Measurements from ENCODE around the gene KCNB1. TPM values are rescaled to one million over a fixed set of nuclear protein-coding genes. Genes with fewer than 3 reads are reported as not detected.

Gene KCNB1
- total and polyA plus RNA-seq, 4 donors, result under 0.01 to 3.4 (median 1.4) TPM

DNA sequence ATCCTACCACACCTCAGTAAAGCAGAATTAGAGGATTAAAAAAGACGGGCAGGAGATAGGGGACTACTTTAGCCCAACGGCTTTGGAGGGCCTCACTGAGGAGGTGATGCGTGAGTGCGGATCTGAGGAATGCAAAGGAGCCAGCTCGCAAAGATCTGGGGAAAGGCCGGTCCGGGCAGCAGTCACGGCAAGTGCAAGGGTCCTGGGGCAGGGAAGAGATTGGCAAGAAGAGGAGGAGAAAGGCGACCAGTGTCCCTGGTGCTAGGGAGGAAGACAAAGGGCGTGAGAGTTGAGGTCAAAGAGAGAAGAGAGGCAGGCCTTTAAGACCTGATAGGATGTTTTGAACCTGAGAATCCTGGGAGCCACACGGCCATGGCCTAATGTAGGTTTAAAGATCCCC, 86.8 kb downstream of the KCNB1 start (continued):
- TF ChIP-seq, protein P1, sequence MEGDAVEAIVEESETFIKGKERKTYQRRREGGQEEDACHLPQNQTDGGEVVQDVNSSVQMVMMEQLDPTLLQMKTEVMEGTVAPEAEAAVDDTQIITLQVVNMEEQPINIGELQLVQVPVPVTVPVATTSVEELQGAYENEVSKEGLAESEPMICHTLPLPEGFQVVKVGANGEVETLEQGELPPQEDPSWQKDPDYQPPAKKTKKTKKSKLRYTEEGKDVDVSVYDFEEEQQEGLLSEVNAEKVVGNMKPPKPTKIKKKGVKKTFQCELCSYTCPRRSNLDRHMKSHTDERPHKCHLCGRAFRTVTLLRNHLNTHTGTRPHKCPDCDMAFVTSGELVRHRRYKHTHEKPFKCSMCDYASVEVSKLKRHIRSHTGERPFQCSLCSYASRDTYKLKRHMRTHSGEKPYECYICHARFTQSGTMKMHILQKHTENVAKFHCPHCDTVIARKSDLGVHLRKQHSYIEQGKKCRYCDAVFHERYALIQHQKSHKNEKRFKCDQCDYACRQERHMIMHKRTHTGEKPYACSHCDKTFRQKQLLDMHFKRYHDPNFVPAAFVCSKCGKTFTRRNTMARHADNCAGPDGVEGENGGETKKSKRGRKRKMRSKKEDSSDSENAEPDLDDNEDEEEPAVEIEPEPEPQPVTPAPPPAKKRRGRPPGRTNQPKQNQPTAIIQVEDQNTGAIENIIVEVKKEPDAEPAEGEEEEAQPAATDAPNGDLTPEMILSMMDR (IDR thresholded peaks at IDR 0.05; ENCODE audit: low read depth, low read length, missing input control), result no peak
- no peak for TF ChIP-seq TAF1 (conservative IDR thresholded peaks at IDR 0.05)
- TF ChIP-seq HNF4G (IDR thresholded peaks at IDR 0.05), result no peak
- TF ChIP-seq, protein P2, sequence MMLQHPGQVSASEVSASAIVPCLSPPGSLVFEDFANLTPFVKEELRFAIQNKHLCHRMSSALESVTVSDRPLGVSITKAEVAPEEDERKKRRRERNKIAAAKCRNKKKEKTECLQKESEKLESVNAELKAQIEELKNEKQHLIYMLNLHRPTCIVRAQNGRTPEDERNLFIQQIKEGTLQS (IDR thresholded peaks at IDR 0.05), result no peak
- no peak for TF ChIP-seq FOXA2 (IDR thresholded peaks at IDR 0.05)

DNA sequence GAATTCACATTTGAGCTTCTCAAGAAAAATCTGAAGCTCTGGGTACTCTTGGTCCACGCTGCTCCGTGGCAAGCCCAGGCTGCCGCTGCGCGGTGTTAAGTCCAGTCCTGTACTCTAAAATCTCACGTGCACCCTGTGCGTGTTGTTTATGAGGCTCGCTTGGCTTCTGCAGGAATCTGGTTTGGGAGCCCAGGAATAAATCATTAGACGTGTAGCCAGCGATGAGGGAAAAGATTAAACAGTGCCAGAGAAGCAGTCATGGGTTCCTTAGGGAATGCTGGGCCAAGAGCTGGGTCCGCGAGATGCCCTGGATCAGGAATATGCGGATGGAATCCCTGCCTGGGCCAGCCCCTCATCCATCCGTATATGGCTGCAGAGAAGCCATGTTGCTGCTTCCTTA, 87.3 kb downstream of the KCNB1 start:
- TF ChIP-seq EGR1 (IDR thresholded peaks at IDR 0.05; ENCODE audit: low read depth in 2 of 2) (no peak), HNF4G (IDR thresholded peaks at IDR 0.05) (no peak), NR2F2 (IDR thresholded peaks at IDR 0.05) (no peak), FOXA2 (IDR thresholded peaks at IDR 0.05) (no peak), YY1 (IDR thresholded peaks at IDR 0.05) (no peak), RXRA (IDR thresholded peaks at IDR 0.05) (no peak), RAD21 (IDR thresholded peaks at IDR 0.05) (no peak), SP1 (IDR thresholded peaks at IDR 0.05) (no peak), HNF4A (conservative IDR thresholded peaks at IDR 0.05) (no peak), GABPA (IDR thresholded peaks at IDR 0.05 in 1 of 2, conservative IDR thresholded peaks at IDR 0.05 in 1 of 2) (no peak), JUND (IDR thresholded peaks at IDR 0.05) (no peak), TAF1 (conservative IDR thresholded peaks at IDR 0.05) (no peak)
- TF ChIP-seq, protein P1 (IDR thresholded peaks at IDR 0.05; ENCODE audit: low read depth, low read length, missing input control), result no peak
- TF ChIP-seq, protein P3, sequence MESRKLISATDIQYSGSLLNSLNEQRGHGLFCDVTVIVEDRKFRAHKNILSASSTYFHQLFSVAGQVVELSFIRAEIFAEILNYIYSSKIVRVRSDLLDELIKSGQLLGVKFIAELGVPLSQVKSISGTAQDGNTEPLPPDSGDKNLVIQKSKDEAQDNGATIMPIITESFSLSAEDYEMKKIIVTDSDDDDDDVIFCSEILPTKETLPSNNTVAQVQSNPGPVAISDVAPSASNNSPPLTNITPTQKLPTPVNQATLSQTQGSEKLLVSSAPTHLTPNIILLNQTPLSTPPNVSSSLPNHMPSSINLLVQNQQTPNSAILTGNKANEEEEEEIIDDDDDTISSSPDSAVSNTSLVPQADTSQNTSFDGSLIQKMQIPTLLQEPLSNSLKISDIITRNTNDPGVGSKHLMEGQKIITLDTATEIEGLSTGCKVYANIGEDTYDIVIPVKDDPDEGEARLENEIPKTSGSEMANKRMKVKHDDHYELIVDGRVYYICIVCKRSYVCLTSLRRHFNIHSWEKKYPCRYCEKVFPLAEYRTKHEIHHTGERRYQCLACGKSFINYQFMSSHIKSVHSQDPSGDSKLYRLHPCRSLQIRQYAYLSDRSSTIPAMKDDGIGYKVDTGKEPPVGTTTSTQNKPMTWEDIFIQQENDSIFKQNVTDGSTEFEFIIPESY (IDR thresholded peaks at IDR 0.05), result no peak
- TF ChIP-seq, protein P2 (IDR thresholded peaks at IDR 0.05), result no peak
- H3K9ac ChIP-seq (ENCODE audit: low read depth in 1 of 2, low read length in 2 of 2), result no peak overlapping the region
- H3K27me3 ChIP-seq (ENCODE audit: control insufficient read depth in 4 of 4, insufficient read depth in 4 of 4, low read length in 3 of 4), result no peaks in the 10 kb centered on the region
- WGBS, result 87% methylated on average over 14 of the region's 14 CpGs
- no peak overlapping the region for H3K27ac ChIP-seq (ENCODE audit: low read depth in 1 of 2, low read length in 2 of 2)
- no peaks in the 10 kb centered on the region for H3K9me3 ChIP-seq (ENCODE audit: control insufficient read depth in 4 of 4, low read length in 3 of 4)
- no peaks in the 10 kb centered on the region for H3K4me1 ChIP-seq (ENCODE audit: control insufficient read depth in 4 of 4, insufficient read depth in 4 of 4, low read length in 3 of 4)
- no peak overlapping the region for H3K4me3 ChIP-seq (ENCODE audit: low read depth in 1 of 3, low read length in 3 of 3)
- H3K36me3 ChIP-seq (ENCODE audit: control insufficient read depth in 4 of 4, insufficient read depth in 3 of 4, low read depth in 1 of 4, low read length in 3 of 4), result no peaks in the 10 kb centered on the region
- DNase-seq (ENCODE audit: low spot score), result no peak
